Measurements from ENCODE around the gene UBE2H. TPM values are rescaled to one million over a fixed set of nuclear protein-coding genes. Genes with fewer than 3 reads are reported as not detected.

UBE2H gene
- total RNA-seq, 1 donor from 2014 or later = 127 TPM

DNA sequence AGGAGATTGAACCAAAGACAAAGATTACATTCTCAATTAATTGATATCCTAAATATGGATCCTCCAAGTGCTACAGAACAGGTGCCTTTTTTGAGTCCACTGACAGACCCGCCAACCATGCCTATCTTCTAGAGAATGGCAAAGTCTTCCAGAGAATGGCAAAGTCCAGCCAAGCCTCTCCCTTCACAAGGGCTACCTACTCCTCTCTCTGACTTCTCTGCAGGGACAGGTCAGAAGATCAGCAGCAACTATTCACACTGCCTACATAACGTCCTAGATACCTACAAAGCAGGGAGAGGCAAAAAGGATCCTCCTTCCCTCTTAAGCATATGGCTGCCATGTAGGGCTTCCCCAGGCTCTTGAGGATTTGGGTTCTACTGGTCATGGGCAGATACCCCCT lies 12.4 kb downstream of the UBE2H start:
- Histone ChIP-seq H3K27me3 (ENCODE audit: control insufficient read depth, insufficient read depth, low read length) (no peaks in the 10 kb centered on the region), H3K4me3 (ENCODE audit: low read depth, low read length) (no peak overlapping the region), H3K36me3 (ENCODE audit: control insufficient read depth, insufficient read depth, low read length) (no peaks in the 10 kb centered on the region)
- no peak for DNase-seq (ENCODE audit: low read depth)
- TF ChIP-seq, protein P1, sequence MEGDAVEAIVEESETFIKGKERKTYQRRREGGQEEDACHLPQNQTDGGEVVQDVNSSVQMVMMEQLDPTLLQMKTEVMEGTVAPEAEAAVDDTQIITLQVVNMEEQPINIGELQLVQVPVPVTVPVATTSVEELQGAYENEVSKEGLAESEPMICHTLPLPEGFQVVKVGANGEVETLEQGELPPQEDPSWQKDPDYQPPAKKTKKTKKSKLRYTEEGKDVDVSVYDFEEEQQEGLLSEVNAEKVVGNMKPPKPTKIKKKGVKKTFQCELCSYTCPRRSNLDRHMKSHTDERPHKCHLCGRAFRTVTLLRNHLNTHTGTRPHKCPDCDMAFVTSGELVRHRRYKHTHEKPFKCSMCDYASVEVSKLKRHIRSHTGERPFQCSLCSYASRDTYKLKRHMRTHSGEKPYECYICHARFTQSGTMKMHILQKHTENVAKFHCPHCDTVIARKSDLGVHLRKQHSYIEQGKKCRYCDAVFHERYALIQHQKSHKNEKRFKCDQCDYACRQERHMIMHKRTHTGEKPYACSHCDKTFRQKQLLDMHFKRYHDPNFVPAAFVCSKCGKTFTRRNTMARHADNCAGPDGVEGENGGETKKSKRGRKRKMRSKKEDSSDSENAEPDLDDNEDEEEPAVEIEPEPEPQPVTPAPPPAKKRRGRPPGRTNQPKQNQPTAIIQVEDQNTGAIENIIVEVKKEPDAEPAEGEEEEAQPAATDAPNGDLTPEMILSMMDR (IDR thresholded peaks at IDR 0.05; ENCODE audit: insufficient read depth, low read length, poor library complexity, severe bottlenecking) = no peak

DNA sequence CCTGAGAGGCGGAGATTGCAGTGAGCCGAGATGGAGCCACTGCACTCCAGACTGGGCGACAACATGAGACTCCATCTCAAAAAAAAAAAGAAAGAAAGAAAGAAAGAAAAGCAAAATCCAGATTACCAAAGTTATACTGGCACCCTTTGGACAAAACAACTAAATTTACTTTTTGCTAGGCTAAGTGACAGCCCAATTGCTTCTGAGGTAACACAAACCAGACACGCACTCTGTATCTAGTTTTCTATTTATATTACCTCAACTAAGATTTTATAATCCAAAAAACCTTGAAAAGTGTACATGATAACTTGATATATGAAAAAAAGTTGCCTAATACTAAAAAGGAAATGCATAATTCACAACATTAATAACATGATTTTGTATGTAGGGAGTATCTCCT lies 12.9 kb downstream of the UBE2H start:
- Histone ChIP-seq H3K27me3 (ENCODE audit: control insufficient read depth, insufficient read depth, low read length) (no peaks in the 10 kb centered on the region), H3K36me3 (ENCODE audit: control insufficient read depth, insufficient read depth, low read length) (no peaks in the 10 kb centered on the region), H3K4me3 (ENCODE audit: low read depth, low read length) (no peak overlapping the region)
- TF ChIP-seq, protein P1 (IDR thresholded peaks at IDR 0.05; ENCODE audit: insufficient read depth, low read length, poor library complexity, severe bottlenecking) = no peak
- DNase-seq (ENCODE audit: low read depth) = no peak

DNA sequence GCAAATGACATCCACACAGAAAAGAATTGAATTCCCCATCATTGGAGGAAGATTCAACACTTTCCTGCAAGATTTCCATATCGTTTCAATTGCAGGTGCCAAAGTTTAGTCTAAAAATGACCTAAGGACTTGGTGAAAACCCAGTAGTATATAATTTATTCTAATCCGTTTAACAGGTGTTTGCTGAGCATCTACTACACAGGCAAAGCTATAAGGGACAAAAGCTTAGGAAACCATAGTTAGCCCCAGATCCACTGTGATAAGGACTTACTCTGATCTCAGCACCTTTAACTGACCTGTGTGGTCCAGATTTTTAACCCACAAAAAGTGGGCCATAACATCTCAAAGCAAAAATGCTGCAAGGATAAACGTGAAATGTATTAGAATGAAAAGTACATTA lies 19.1 kb downstream of the UBE2H start:
- no peak overlapping the region for H3K4me3 ChIP-seq (ENCODE audit: low read depth, low read length)
- DNase-seq (ENCODE audit: low read depth) = no peak
- no peaks in the 10 kb centered on the region for H3K27me3 ChIP-seq (ENCODE audit: control insufficient read depth, insufficient read depth, low read length)
- TF ChIP-seq, protein P1 (IDR thresholded peaks at IDR 0.05; ENCODE audit: insufficient read depth, low read length, poor library complexity, severe bottlenecking) = no peak
- H3K36me3 ChIP-seq (ENCODE audit: control insufficient read depth, insufficient read depth, low read length) = no peaks in the 10 kb centered on the region

DNA sequence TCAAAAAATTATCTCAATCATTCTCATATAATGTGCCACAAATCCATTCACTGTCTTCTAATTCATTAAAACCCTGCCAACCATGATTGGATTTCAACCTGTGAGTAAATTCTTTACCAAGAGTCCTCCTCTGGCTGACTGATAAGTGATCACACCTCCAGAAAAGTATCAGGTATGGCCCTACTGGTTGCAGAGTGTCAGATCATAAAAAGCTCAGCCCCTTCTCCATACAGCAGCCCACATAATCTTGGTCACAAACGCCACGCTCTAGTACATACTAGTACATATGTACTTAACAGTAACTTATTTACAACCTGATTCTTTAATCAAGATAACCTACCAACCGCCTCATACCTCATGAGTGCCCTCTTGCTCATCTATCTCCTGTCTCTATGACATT lies 26.1 kb downstream of the UBE2H start:
- TF ChIP-seq, protein P1 (IDR thresholded peaks at IDR 0.05; ENCODE audit: insufficient read depth, low read length, poor library complexity, severe bottlenecking) = no peak
- H3K27me3 ChIP-seq (ENCODE audit: control insufficient read depth, insufficient read depth, low read length) = no peaks in the 10 kb centered on the region
- DNase-seq (ENCODE audit: low read depth) = no peak
- H3K4me3 ChIP-seq (ENCODE audit: low read depth, low read length) = no peak overlapping the region
- no peaks in the 10 kb centered on the region for H3K36me3 ChIP-seq (ENCODE audit: control insufficient read depth, insufficient read depth, low read length)

DNA sequence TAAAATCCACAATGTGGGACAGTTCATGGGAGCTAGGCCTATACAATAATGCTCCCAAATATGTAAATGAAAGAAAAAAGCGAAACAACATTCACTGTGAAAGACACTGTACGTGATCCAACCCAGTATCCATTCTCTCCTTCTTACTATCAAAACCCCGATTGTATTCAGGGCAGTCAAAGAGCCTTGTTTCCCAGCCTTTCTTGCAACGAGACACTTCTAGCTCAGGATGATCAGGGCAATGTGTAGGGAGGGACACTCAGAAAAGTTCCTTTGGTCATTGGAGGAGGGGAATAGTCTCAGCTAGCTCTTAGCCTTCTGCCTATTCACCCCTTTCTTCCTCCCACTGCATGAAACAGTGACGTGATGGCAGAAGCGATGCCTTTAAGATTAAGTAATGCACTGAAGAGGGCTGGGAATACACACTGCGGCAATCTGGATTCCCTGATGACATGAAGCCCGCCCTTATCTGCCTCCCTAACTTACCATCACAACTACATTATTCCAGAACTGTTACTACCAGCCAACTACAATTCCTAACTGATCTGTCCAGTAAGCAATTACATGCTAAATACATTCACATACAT lies 27.3 kb downstream of the UBE2H start:
- TF ChIP-seq, protein P1 (IDR thresholded peaks at IDR 0.05; ENCODE audit: insufficient read depth, low read length, poor library complexity, severe bottlenecking) = no peak
- Histone ChIP-seq H3K27me3 (ENCODE audit: control insufficient read depth, insufficient read depth, low read length) (no peaks in the 10 kb centered on the region), H3K4me3 (ENCODE audit: low read depth, low read length) (no peak overlapping the region), H3K36me3 (ENCODE audit: control insufficient read depth, insufficient read depth, low read length) (peaks cover 1% of the 10 kb centered on the region)
- no peak for DNase-seq (ENCODE audit: low read depth)

DNA sequence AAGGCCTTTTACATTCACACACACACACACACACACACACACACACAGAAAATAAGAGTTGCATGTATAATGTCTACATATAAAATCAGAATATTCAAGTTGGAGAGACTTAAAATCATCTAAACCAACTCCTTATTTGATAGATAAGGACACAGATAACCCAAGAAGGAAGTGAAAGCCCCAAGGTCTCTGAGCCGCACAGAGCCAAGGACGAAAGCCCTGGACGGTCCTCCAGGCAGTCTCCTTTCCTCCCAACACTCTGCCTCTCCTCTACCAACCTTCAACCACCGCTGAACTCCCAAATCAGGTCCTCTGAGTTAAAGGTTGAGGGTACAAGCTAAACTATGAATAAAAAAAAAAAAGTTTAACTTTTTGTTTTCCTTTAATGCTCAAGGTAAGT lies 28.2 kb downstream of the UBE2H start:
- no peaks in the 10 kb centered on the region for H3K27me3 ChIP-seq (ENCODE audit: control insufficient read depth, insufficient read depth, low read length)
- no peak for DNase-seq (ENCODE audit: low read depth)
- peaks cover 1% of the 10 kb centered on the region for H3K36me3 ChIP-seq (ENCODE audit: control insufficient read depth, insufficient read depth, low read length)
- TF ChIP-seq, protein P1 (IDR thresholded peaks at IDR 0.05; ENCODE audit: insufficient read depth, low read length, poor library complexity, severe bottlenecking) = no peak
- no peak overlapping the region for H3K4me3 ChIP-seq (ENCODE audit: low read depth, low read length)

Measured in kidney epithelial cell (primary cell).